GM21360 (cell line): ENCODE measurements around the gene COL26A1.
"Not testable (repeated sequence)": the region's sequence is repeated elsewhere in the genome, so short reads cannot be mapped to it uniquely, and the experiment has no call there.

Experiments used
- ATAC-seq: cut with Tn5 transposase; IDR thresholded peaks from one replicate; pipeline ENCODE4 v1.9.1; 2021; ENCODE audit warnings: mild to moderate bottlenecking, moderate library complexity; ENCODE audit not compliant: unreplicated experiment

COL26A1 gene

DNA sequence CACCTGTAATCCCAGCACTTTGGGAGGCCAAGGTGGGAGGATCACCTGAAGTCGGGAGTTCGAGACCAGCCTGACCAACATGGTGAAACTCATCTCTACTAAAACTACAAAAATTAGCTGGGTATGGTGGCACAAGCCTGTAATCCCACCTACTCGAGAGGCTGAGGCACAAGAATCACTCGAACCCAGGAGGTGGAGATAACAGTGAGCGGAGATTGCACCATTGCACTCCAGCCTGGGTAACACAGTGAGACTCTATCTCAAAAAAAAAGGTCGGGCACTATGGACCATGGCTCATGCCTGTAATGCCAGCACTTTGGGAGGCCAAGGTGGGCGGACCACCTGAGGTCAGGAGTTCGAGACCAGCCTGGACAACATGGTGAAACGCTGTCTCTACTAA lies 127.8 kb downstream of the COL26A1 start:
- not testable (repeated sequence) for ATAC-seq

- ATAC-seq = not testable (repeated sequence)
Measured at GRCh38 chr7:101491442-101491841, 128.8 kb downstream of the COL26A1 start.

DNA sequence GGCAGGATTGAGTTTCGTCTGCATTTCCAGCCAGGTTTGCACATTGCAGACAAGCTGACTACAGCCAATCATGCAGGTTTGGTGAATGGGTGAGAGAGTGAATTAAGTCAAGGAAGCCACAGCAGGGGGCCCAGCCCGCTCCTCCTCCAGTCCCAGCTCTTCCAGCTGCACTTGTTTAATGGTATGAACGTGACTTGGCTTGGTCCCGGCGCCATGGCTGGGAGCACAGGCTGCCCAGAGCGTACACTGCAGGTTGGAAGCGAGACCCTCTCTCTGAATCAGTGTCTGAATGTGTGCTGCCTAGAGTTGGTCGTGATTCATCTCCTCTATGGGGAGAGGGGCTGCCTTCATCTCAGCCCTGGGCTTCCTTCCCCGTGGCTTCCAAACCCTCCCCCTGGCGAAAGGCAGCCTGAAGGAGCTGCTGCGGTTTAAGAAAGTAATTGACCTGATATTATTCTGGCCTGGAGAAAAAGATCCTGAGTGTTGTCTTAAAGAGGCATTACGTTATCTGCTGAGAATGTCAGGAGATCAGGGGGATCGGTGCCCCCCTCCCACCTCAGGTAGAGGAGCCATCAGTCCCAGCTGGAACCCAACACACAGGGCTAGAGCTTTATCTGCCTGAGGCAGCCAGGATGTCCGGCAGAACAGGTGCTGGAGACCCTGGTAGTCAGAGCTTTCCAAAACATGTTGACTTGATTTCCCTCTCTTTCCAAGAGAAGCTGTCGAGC lies 132.1 kb downstream of the COL26A1 start:
- ATAC-seq = no peak

- no peak for ATAC-seq
Measured at GRCh38 chr7:101496017-101496416, 133.3 kb downstream of the COL26A1 start.

- ATAC-seq = no peak
Measured at GRCh38 chr7:101501351-101501750, 138.7 kb downstream of the COL26A1 start.

GRCh38 chr7:101502466-101503098 lies 139.9 kb downstream of the COL26A1 start:
- no peak for ATAC-seq

DNA sequence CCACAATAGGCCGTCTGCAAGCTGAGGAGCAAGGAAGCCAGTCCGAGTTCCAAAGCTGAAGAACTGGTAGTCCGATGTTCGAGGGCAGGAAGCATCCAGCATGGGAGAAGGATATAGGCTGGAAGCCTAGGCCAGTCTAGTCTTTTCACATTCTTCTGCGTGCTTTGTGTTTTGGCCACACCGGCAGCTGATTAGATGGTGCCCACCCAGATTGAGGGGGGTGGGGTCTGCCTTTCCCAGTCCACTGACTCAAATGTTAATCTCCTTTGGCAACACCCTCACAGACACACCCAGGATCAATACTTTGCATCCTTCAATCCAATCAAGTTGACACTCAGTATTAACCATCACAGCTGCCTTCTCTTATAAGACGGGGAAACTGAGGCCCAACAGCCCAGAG lies 142.8 kb downstream of the COL26A1 start:
- not testable (repeated sequence) for ATAC-seq

- no peak for ATAC-seq
Measured at GRCh38 chr7:101506531-101506930, 143.9 kb downstream of the COL26A1 start.

DNA sequence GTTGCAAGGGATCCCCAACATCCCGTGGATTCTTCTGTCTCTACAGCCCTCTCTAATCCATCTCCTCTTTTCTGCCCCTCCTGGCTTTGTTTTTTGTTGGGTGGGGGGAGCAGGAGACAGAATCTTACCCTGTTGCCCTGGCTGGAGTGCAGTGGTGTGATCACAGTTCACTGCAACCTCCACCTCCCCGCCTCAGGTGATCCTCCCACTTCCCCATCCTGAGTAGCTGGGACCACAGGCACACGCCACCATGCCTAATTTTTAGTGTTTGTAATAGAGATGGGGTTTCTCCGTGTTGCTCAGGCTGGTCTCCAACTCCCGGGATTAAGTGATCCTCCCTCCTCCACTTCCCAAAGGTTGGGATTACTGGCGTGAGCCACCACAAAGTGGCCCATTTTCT lies 144.7 kb downstream of the COL26A1 start:
- no peak for ATAC-seq

DNA sequence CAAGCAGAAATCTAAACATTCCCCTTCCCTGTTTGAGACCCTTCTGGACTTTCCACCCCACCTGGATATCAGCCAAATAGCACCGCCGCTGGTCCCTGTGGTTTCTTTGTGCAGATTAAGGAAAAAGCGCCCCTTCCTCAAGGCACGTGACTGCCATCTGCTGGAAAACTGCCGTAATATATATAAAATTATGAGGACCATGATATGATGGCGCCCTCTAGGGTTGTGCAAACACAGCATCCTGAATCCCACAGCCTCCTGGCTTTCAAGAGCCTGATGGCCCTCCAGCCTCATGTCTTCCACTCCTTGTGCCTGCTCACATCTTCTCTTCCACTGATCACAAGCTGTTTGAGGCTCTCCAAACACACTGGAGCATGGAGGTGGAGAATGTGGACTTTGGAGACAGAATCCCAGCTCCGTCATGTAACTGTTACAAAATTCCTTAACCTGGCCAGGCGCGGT lies 145.1 kb downstream of the COL26A1 start:
- no peak for ATAC-seq

- no peak for ATAC-seq
Measured at GRCh38 chr7:101510297-101510696, 147.6 kb downstream of the COL26A1 start.

DNA sequence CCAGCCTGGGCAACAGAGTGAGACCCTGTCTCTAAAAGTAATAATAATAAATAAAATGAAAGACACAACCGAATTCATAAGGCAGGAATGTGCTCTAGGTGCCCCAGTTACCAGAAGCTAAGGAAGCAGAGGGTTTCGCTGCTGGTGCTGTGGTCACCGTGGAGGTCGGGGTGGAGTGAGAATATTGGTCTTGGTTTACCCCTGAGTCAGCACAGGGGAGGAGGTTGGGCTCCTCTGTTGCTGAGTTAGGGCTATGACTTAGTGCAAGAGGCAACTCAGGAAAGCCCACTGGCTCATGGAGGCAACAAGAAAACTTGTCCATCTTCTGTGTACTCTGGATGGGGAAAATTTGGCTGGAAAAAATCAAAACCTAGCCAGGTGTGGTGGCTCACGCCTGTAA lies 149.3 kb downstream of the COL26A1 start:
- ATAC-seq = no peak

DNA sequence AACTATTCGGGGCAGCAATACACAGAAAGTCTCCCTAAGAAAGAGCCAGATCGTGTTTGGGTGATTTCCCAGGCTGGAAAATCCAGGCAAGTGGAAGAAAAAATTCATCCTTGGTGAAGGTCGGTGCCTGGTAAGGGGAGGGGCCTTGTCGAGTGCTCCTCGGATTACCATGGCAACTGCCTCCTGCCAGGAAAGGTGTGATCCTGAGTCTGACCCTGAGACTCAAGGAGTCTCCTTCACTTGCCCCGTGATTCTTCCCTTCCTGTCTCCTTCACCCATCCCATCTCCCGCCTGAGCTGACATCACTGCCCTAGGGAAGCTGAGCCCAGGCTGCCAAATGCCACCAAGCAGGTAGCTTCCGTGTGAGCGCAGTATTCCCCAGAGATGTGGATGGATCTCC lies 154.2 kb downstream of the COL26A1 start:
- no peak for ATAC-seq

DNA sequence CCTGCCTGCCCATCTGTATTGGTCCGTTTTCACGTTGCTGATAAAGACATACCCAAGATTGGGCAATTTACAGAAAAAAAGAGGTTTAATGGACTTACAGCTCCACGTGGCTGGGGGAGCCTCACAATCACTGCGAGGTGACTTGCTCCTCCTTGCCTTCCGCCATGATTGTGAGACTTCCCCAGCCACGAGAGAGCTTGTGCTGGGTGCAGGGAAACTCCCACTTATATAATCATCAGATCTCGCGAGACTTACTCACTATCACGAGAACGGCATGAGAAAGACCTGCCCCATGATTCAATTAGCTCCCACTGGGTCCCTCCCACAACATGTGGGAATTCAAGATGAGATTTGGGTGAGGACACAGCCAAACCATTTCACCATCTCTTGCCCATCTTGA lies 154.6 kb downstream of the COL26A1 start:
- ATAC-seq = no peak

- no peak for ATAC-seq
Measured at GRCh38 chr7:101518336-101518735, 155.7 kb downstream of the COL26A1 start.

DNA sequence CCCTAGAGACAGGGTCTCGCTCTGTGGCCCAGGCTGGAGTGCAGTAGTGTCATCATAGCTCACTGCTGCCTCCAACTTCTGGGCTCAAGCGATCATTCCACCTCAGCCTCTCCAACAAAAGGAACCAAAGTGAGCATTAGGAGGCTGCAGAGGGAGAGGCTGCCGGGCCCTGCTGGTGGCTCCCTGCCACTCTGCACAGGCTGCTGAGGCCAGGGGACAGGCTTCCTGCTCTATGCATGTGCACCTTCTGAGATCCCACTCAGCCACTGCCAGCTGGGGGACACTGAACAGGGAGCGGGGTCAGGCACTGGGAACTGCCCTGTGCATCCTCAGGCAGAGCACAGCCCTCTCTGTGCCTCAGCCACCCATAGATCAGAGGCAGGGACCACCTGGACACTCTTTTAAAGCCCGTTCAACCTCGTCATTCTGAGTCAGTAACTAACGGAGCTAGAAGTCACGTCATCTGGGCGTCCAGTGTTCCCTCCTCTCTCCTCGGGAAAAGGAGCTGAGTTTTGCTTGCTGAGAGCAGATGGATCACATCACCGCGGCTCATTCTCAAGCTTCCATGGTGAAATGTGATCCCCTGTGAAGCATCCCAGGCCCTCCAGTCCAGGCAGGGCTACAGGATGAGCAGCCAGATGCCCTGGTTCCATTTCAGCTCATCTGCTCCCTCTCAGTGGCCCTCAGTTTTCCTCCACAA lies 156.8 kb downstream of the COL26A1 start:
- ATAC-seq = no peak

GRCh38 chr7:101521430-101521925 lies 158.8 kb downstream of the COL26A1 start:
- no peak for ATAC-seq

- ATAC-seq = no peak
Measured at GRCh38 chr7:101522021-101522420, 159.3 kb downstream of the COL26A1 start.

DNA sequence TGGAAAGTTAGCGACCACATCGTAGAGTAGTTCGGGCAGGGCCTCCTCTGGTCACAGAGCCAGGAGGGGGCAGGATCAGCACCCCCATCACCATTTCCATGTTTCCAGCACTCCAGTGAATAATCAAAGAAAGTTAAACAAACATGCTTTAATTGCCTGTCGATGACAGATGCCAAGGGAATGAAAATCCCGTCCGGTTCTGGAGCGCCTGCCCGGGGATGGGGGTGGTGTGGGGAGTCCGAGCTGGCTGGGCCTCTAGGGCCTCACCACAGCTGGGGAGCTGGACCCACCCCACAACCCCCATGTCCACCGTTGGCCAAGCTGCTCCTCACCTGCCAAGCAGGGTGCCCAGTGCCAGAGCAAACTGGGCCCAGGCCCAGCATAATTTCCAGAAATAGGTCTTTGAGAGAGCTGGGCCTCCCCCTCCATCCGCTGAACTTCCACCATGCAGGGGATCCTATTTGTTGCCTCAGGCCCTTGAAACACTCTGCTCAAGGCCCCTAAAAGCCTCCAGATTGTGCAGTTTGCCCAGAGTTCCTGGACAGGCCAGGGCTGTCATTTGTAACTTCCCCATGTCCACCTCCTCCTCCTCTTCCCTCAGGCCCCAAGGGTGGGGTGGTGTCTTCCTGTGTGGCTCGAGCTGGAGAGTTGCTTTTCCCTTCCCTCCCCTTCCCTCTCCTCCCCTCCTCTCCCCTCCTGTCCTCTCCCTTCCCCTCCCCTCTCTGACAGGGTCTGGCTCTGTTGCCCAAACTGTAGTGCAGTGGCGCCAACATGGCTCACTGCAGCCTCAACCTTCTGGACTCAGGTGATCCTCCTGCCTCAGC lies 165.4 kb downstream of the COL26A1 start:
- no peak for ATAC-seq

- ATAC-seq = no peak
Measured at GRCh38 chr7:101529560-101529959, 166.9 kb downstream of the COL26A1 start.
